CD4-positive, alpha-beta T cell (primary cell): ENCODE data around the gene TGFB1I1. TPM values are rescaled to one million over a fixed set of nuclear protein-coding genes. Genes with fewer than 3 reads are reported as not detected.
A peak's percentile ranks its signal among the peaks of the same experiment; 100 is the strongest.

Source experiments
- ATAC-seq: fragments of 200-7000 bp; cut with Tn5 transposase; one replicate; pipeline ENCODE4 v1.10.0; 2022; ENCODE audit warnings: mild to moderate bottlenecking; ENCODE audit not compliant: poor library complexity
- CTCF ChIA-PET: fragments of 350-600 bp; sonication (Branson Sonifier 250); formaldehyde crosslinking; loops from one replicate; lab custom pipeline; 2021; ENCODE audit warnings: antibody characterized with exemption, inconsistent platforms; lab: Charles Lee
- POLR2A ChIA-PET: fragments of 350-600 bp; sonication (Branson Sonifier 250); formaldehyde crosslinking; loops from one replicate; lab custom pipeline; 2021; ENCODE audit warnings: antibody characterized with exemption, inconsistent platforms; lab: Charles Lee
- DNase-seq, 14 experiments: peaks; one replicate each; pipeline ENCODE4 v3.0.0-alpha.2; 2013 to 2020; ENCODE audit warnings: mixed read lengths in 2 of 14
- H3K27ac ChIP-seq, 2 donors: one replicate each; pipeline versions ENCODE4 v1.5.1 to v1.7.0; 2013; ENCODE audit warnings: low read length in 2 of 2, low read depth in 1 of 2, mild to moderate bottlenecking in 1 of 2
- H3K27me3 ChIP-seq, 2 experiments: 1 replicate in 1 of 2; 2 replicates in 1 of 2; pipeline versions ENCODE4 v1.6.1 to v1.7.0; 2013; ENCODE audit warnings: low read length in 2 of 2, control low read depth in 1 of 2, mild to moderate bottlenecking in 1 of 2, moderate library complexity in 1 of 2; ENCODE audit not compliant: insufficient read depth in 2 of 2, control insufficient read depth in 1 of 2
- H3K36me3 ChIP-seq: one replicate; pipeline ENCODE4 v1.6.1; 2013; ENCODE audit warnings: low read length, control low read depth; ENCODE audit not compliant: insufficient read depth
- H3K4me1 ChIP-seq: one replicate; pipeline ENCODE4 v1.6.1; 2013; ENCODE audit warnings: low read length, control low read depth; ENCODE audit not compliant: insufficient read depth
- H3K4me3 ChIP-seq: one replicate; pipeline ENCODE4 v1.5.1; 2013; ENCODE audit warnings: mild to moderate bottlenecking, low read length, moderate library complexity
- H3K9me3 ChIP-seq, 2 experiments: 1 replicate in 1 of 2; 2 replicates in 1 of 2; pipeline versions ENCODE4 v1.6.1 to v1.7.0; 2013; ENCODE audit warnings: low read length in 2 of 2, mild to moderate bottlenecking in 2 of 2, control low read depth in 1 of 2, moderate library complexity in 1 of 2; ENCODE audit not compliant: control insufficient read depth in 1 of 2, insufficient read depth in 1 of 2
- H3K27ac Mint-ChIP-seq: one replicate; pipeline ENCODE4 v1.8.0; 2020; ENCODE audit warnings: mixed read lengths
- H3K27me3 Mint-ChIP-seq: one replicate; pipeline ENCODE4 v1.8.0; 2021; ENCODE audit warnings: mixed read lengths
- H3K36me3 Mint-ChIP-seq: one replicate; pipeline ENCODE4 v1.8.0; 2021; ENCODE audit warnings: low read depth, mixed read lengths
- H3K4me1 Mint-ChIP-seq: one replicate; pipeline ENCODE4 v1.8.0; 2021; ENCODE audit warnings: low read depth, mixed read lengths
- H3K4me3 Mint-ChIP-seq: one replicate; pipeline ENCODE4 v1.8.0; 2020; ENCODE audit warnings: mild to moderate bottlenecking, mixed read lengths
- H3K9me3 Mint-ChIP-seq: one replicate; pipeline ENCODE4 v1.8.0; 2020; ENCODE audit warnings: mixed read lengths
- CTCF ChIP-seq: fragments of 200-600 bp; IDR thresholded peaks from one replicate; pipeline ENCODE4 v1.8.0; 2022; ENCODE audit warnings: antibody characterized with exemption, mild to moderate bottlenecking
- intact Hi-C, 2 experiments: fragments of 100-400 bp; cut with DNase I in 1 of 2; cut with micrococcal nuclease in 1 of 2; formaldehyde crosslinking; loops; one replicate each; pipeline versions ENCODE4 v1.15.1 to v1.9.0; 2023 to 2025; cut with DNase I, micrococcal nuclease
- total RNA-seq, 174 experiments: library from RNA in 2 of 174; stranded (reverse) in 2 of 174; gene quantifications; one replicate each; pipeline ENCODE4 v1.2.3 and lab custom pipeline; 2021 to 2026

Gene TGFB1I1
- total RNA-seq, 2 experiments from 2014 or later: 0.36 to 0.42 TPM

GRCh38 chr16:31453255-31454204 is 18.4 kb upstream of the TGFB1I1 start:
- H3K4me3 ChIP-seq: no peak overlapping the region
- H3K4me3 Mint-ChIP-seq: no peak overlapping the region
- H3K4me1 Mint-ChIP-seq: peaks cover 40% of the 10 kb centered on the region
- H3K9me3 Mint-ChIP-seq: no peaks in the 10 kb centered on the region
- ChIA-PET CTCF (no interaction called here), POLR2A (no interaction called here)
- no peaks in the 10 kb centered on the region for H3K27me3 Mint-ChIP-seq
- peaks cover 0 to 6% of the 10 kb centered on the region in 2 experiments for H3K9me3 ChIP-seq
- ATAC-seq: no peak
- H3K36me3 ChIP-seq: peaks cover 5% of the 10 kb centered on the region
- no peak overlapping the region for H3K27ac ChIP-seq
- TF ChIP-seq CTCF: no peak
- H3K36me3 Mint-ChIP-seq: peaks cover 5% of the 10 kb centered on the region
- intact Hi-C loops: no loop called here
- H3K27ac Mint-ChIP-seq: peak overlapping the region; percentile 8
- H3K4me1 ChIP-seq: peaks cover 43% of the 10 kb centered on the region
- DNase-seq: peak in 2 of 14 experiments; percentile 52 to 67
- no peaks in the 10 kb centered on the region for H3K27me3 ChIP-seq

- no peak overlapping the region for H3K4me3 ChIP-seq
- H3K4me3 Mint-ChIP-seq: peak overlapping the region; percentile 51
- peaks cover 5% of the 10 kb centered on the region for H3K36me3 ChIP-seq
- DNase-seq: peak in 5 of 14 experiments; percentile 25 to 60 (median 36)
- H3K4me1 ChIP-seq: peaks cover 57% of the 10 kb centered on the region
- intact Hi-C loops: loop anchor here (5.0 kb wide), 2 partner anchors 242 to 412 kb away; no protein-coding TSS in a partner anchor
- ATAC-seq: no peak
- H3K27ac Mint-ChIP-seq: peak overlapping the region; percentile 98
- H3K9me3 ChIP-seq: peaks cover 0 to 6% of the 10 kb centered on the region in 2 experiments
- H3K36me3 Mint-ChIP-seq: peaks cover 11% of the 10 kb centered on the region
- H3K27ac ChIP-seq: peak overlapping the region in 1 of 2 donors; percentile 24
- CTCF ChIA-PET: interaction anchor here (0.7 to 6.2 kb wide), 4 partner anchors 13 to 413 kb away, joined by 3 to 27 read pairs (median 6); partner anchors contain the start of gene ZNF843
- no peaks in the 10 kb centered on the region for H3K27me3 Mint-ChIP-seq
- no peak for TF ChIP-seq CTCF
- peaks cover 56% of the 10 kb centered on the region for H3K4me1 Mint-ChIP-seq
- POLR2A ChIA-PET: interaction anchor here (1.0 to 1.3 kb wide), 3 partner anchors 13 to 382 kb away, joined by 3 read pairs; partner anchors contain the start of genes ZNF646, ZNF668 and ZNF843
- no peaks in the 10 kb centered on the region for H3K9me3 Mint-ChIP-seq
- no peaks in the 10 kb centered on the region for H3K27me3 ChIP-seq
Measured at GRCh38 chr16:31455601-31456314, 16.2 kb upstream of the TGFB1I1 start.

- Mint-ChIP-seq H3K4me3 (no peak overlapping the region), H3K36me3 (peaks cover 11% of the 10 kb centered on the region), H3K9me3 (no peaks in the 10 kb centered on the region), H3K27me3 (no peaks in the 10 kb centered on the region), H3K27ac (peak overlapping the region; percentile 98), H3K4me1 (peaks cover 57% of the 10 kb centered on the region)
- Histone ChIP-seq H3K4me1 (peaks cover 61% of the 10 kb centered on the region), H3K9me3 (peaks cover 0 to 6% of the 10 kb centered on the region in 2 experiments), H3K27me3 (no peaks in the 10 kb centered on the region), H3K4me3 (no peak overlapping the region), H3K36me3 (peaks cover 7% of the 10 kb centered on the region), H3K27ac (no peak overlapping the region)
- intact Hi-C loops: loop anchor here (5.0 kb wide), 2 partner anchors 240 to 410 kb away; no protein-coding TSS in a partner anchor
- ChIA-PET POLR2A (interaction anchor here (0.9 to 4.4 kb wide), 5 partner anchors 20 to 412 kb away, joined by 3 to 69 read pairs (median 27); partner anchors contain the start of genes FUS and RUSF1), CTCF (interaction anchor here (1.1 to 6.2 kb wide), 3 partner anchors 14 to 412 kb away, joined by 3 to 27 read pairs (median 7); partner anchors contain the start of gene ZNF843)
- no peak for TF ChIP-seq CTCF
- no peak for ATAC-seq
- peak in 1 of 14 experiments; percentile 27 for DNase-seq
Measured at GRCh38 chr16:31456988-31457360, 15.0 kb upstream of the TGFB1I1 start.
